Measurements from ENCODE around the gene PHACTR1. TPM values are rescaled to one million over a fixed set of nuclear protein-coding genes. Genes with fewer than 3 reads are reported as not detected.
"Not testable (repeated sequence)": the region's sequence is repeated elsewhere in the genome, so short reads cannot be mapped to it uniquely, and the experiment has no call there.

Gene PHACTR1
- total RNA-seq, 1 experiment from 2014 or later, result 0.14 TPM

- no peak overlapping the region for H3K4me3 ChIP-seq
- no peaks in the 10 kb centered on the region for H3K9me3 ChIP-seq (replicated peaks)
- DNase-seq, result no peak
- H3K27ac ChIP-seq, result no peak overlapping the region
- no peaks in the 10 kb centered on the region for H3K27me3 ChIP-seq
- H3K4me1 ChIP-seq, result no peaks in the 10 kb centered on the region
- H3K36me3 ChIP-seq, result no peaks in the 10 kb centered on the region
These were observed 598.2 kb downstream of the PHACTR1 start for GRCh38 chr6:13314806-13315205.

GRCh38 chr6:13315896-13316295, 599.3 kb downstream of the PHACTR1 start:
- Histone ChIP-seq H3K4me3 (no peak overlapping the region), H3K36me3 (no peaks in the 10 kb centered on the region), H3K27me3 (no peaks in the 10 kb centered on the region), H3K4me1 (no peaks in the 10 kb centered on the region), H3K27ac (no peak overlapping the region), H3K9me3 (replicated peaks) (no peaks in the 10 kb centered on the region)
- no peak for DNase-seq

GRCh38 chr6:13318821-13319220, 602.3 kb downstream of the PHACTR1 start:
- H3K36me3 ChIP-seq, result no peaks in the 10 kb centered on the region

GRCh38 chr6:13319891-13320564, 603.5 kb downstream of the PHACTR1 start:
- H3K36me3 ChIP-seq, result no peaks in the 10 kb centered on the region
- H3K4me1 ChIP-seq, result no peaks in the 10 kb centered on the region
- H3K27ac ChIP-seq, result no peak overlapping the region
- no peak for DNase-seq
- no peak overlapping the region for H3K4me3 ChIP-seq
- H3K9me3 ChIP-seq (replicated peaks), result no peaks in the 10 kb centered on the region
- H3K27me3 ChIP-seq, result no peaks in the 10 kb centered on the region

More at GRCh38 chr6:13318821-13319220, 602.3 kb downstream of the PHACTR1 start:
- Histone ChIP-seq H3K4me3 (no peak overlapping the region), H3K27ac (no peak overlapping the region), H3K27me3 (no peaks in the 10 kb centered on the region), H3K4me1 (no peaks in the 10 kb centered on the region), H3K9me3 (replicated peaks) (no peaks in the 10 kb centered on the region)
- DNase-seq, result no peak

- not testable (repeated sequence) for H3K4me1 ChIP-seq; H3K27me3 ChIP-seq; H3K4me3 ChIP-seq; H3K27ac ChIP-seq; H3K9me3 ChIP-seq (replicated peaks); DNase-seq; H3K36me3 ChIP-seq
These were observed 609.5 kb downstream of the PHACTR1 start for GRCh38 chr6:13326031-13326586.

GRCh38 chr6:13327691-13328075, 611.1 kb downstream of the PHACTR1 start:
- peak in 1 of 2 experiments; percentile 7 for DNase-seq
- H3K9me3 ChIP-seq (replicated peaks), result no peaks in the 10 kb centered on the region
- peak overlapping the region; percentile 70 for H3K27ac ChIP-seq
- H3K4me3 ChIP-seq, result peak overlapping the region; percentile 79
- H3K27me3 ChIP-seq, result no peaks in the 10 kb centered on the region
- peaks cover 4% of the 10 kb centered on the region for H3K4me1 ChIP-seq
- 0 out of 2 replicates have a peak, but pooled peaks cover 2% of the 10 kb centered on the region for H3K36me3 ChIP-seq

- Histone ChIP-seq H3K4me3 (peak within 1 kb of the TSS; percentile 79), H3K9me3 (replicated peaks) (no peaks in the 10 kb centered on the region), H3K27ac (peak within 1 kb of the TSS; percentile 70), H3K36me3 (0 out of 2 replicates have a peak, but pooled peaks cover 2% of the 10 kb centered on the region), H3K27me3 (no peaks in the 10 kb centered on the region), H3K4me1 (peaks cover 4% of the 10 kb centered on the region)
- peak; percentile 83 to 86 for DNase-seq
These were observed 611.7 kb downstream of the PHACTR1 start, which contains the start of gene TBC1D7 for GRCh38 chr6:13328076-13328874. TSS of gene TBC1D7 (minus strand) at chr6:13328537. CDS start at chr6:13326898, 1,639 bp downstream.

GRCh38 chr6:13328875-13329183, 612.3 kb downstream of the PHACTR1 start:
- Histone ChIP-seq H3K9me3 (replicated peaks) (no peaks in the 10 kb centered on the region), H3K4me1 (peaks cover 4% of the 10 kb centered on the region), H3K4me3 (peak overlapping the region; percentile 79), H3K27ac (peak overlapping the region; percentile 70; the same call in 1 of the 2 replicates), H3K27me3 (no peaks in the 10 kb centered on the region), H3K36me3 (0 out of 2 replicates have a peak, but pooled peaks cover 2% of the 10 kb centered on the region)
- no peak for DNase-seq

- DNase-seq, result peak in 1 of 2 experiments; percentile 15
These were observed 615.2 kb downstream of the PHACTR1 start for GRCh38 chr6:13331516-13332348.

GRCh38 chr6:13332349-13332706, 615.8 kb downstream of the PHACTR1 start:
- Histone ChIP-seq H3K27ac (no peak overlapping the region), H3K4me3 (no peak overlapping the region), H3K9me3 (replicated peaks) (no peaks in the 10 kb centered on the region), H3K36me3 (no peaks in the 10 kb centered on the region), H3K4me1 (no peaks in the 10 kb centered on the region; the same call in 1 of the 2 replicates), H3K27me3 (no peaks in the 10 kb centered on the region)
- no peak for DNase-seq

More at GRCh38 chr6:13331516-13332348, 615.2 kb downstream of the PHACTR1 start:
- H3K4me3 ChIP-seq, result no peak overlapping the region
- no peak overlapping the region for H3K27ac ChIP-seq
- peaks cover 4% of the 10 kb centered on the region for H3K4me1 ChIP-seq
- no peaks in the 10 kb centered on the region for H3K27me3 ChIP-seq
- no peaks in the 10 kb centered on the region for H3K36me3 ChIP-seq
- H3K9me3 ChIP-seq (replicated peaks), result no peaks in the 10 kb centered on the region

- no peak for DNase-seq
- Histone ChIP-seq H3K4me1 (no peaks in the 10 kb centered on the region), H3K36me3 (no peaks in the 10 kb centered on the region), H3K9me3 (replicated peaks) (no peaks in the 10 kb centered on the region), H3K4me3 (no peak overlapping the region), H3K27me3 (no peaks in the 10 kb centered on the region), H3K27ac (no peak overlapping the region)
These were observed 618.4 kb downstream of the PHACTR1 start for GRCh38 chr6:13334953-13335352.

- DNase-seq, result peak; percentile 55 to 80
- no peaks in the 10 kb centered on the region for H3K36me3 ChIP-seq
- H3K9me3 ChIP-seq (replicated peaks), result no peaks in the 10 kb centered on the region
- H3K27me3 ChIP-seq, result no peaks in the 10 kb centered on the region
- H3K27ac ChIP-seq, result no peak overlapping the region
- no peaks in the 10 kb centered on the region for H3K4me1 ChIP-seq
- no peak overlapping the region for H3K4me3 ChIP-seq
These were observed 620.0 kb downstream of the PHACTR1 start for GRCh38 chr6:13336553-13336952.

GRCh38 chr6:13338038-13338437, 621.5 kb downstream of the PHACTR1 start:
- no peak overlapping the region for H3K27ac ChIP-seq
- H3K36me3 ChIP-seq, result no peaks in the 10 kb centered on the region
- no peaks in the 10 kb centered on the region for H3K4me1 ChIP-seq
- no peak overlapping the region for H3K4me3 ChIP-seq
- no peaks in the 10 kb centered on the region for H3K9me3 ChIP-seq (replicated peaks)
- no peaks in the 10 kb centered on the region for H3K27me3 ChIP-seq
- DNase-seq, result no peak

All from SJCRH30 (cell line).